GOT3 (cell line): Measurements from ENCODE around the gene PNPLA7.
"Not testable (repeated sequence)": the region's sequence is repeated elsewhere in the genome, so short reads cannot be mapped to it uniquely, and the experiment has no call there.

Source experiments
- DNase-seq: peaks from one replicate; lab custom pipeline; 2025; ENCODE audit warnings: mixed read lengths; lab: John Stamatoyannopoulos, UW

The PNPLA7 gene

GRCh38 chr9:137540536-137540935 is 9.7 kb downstream of the PNPLA7 start:
- DNase-seq = no peak

DNA sequence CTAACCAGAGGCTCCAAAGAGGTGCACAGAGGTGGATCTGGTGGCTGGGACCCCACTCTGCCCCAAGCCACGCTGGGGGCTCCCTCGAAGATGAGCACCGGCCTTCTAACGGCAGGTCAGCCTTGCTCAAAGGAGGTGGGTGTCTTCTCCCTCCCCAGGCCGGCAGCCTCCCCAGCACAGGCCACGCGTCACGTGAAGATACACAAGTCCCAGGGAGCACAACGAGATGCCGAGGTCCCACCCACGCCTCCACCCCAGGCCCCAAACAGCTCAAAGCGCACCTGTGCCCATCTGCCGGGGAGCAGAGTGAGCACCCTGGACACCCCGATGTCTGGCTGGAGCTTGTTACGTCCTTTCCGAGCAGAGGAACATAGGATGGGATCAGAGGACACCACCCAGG is 12.1 kb downstream of the PNPLA7 start:
- DNase-seq = no peak

DNA sequence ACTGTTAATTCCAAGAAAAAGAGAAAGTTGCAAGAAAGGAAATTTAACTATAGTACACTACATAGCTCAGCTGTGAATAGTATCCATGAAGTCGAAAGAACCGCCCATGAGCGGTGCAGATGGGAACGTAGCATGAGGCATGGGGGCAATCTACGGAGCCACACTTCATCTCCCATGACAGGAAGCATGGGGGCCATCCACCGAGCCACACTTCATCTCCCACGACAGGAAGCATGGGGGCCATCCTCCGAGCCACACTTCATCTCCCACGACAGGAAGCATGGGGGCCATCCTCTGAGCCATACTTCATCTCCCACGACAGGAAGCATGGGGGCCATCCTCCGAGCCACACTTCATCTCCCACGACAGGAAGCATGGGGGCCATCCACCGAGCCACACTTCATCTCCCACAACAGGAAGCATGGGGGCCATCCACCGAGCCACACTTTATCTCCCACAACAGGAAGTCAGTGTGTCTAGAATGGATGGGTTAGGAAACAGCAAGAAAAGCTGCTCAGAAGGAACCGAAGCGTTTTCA is 13.5 kb downstream of the PNPLA7 start:
- DNase-seq = not testable (repeated sequence)

DNA sequence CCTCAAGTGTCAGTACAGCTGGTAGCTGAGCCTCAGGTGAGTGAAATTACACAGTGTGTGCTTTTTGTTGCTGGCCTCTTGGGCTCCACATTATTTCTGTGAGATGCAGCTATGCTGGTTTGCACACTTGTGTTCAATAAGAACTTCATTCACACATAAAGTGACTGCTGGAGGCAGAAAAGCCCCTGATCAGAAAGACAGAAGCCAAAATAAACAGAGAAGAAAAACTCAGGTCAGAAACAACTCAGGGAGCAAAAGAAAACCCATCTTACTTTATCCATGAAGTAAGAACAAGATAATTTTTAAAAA is 15.1 kb downstream of the PNPLA7 start:
- DNase-seq = no peak

DNA sequence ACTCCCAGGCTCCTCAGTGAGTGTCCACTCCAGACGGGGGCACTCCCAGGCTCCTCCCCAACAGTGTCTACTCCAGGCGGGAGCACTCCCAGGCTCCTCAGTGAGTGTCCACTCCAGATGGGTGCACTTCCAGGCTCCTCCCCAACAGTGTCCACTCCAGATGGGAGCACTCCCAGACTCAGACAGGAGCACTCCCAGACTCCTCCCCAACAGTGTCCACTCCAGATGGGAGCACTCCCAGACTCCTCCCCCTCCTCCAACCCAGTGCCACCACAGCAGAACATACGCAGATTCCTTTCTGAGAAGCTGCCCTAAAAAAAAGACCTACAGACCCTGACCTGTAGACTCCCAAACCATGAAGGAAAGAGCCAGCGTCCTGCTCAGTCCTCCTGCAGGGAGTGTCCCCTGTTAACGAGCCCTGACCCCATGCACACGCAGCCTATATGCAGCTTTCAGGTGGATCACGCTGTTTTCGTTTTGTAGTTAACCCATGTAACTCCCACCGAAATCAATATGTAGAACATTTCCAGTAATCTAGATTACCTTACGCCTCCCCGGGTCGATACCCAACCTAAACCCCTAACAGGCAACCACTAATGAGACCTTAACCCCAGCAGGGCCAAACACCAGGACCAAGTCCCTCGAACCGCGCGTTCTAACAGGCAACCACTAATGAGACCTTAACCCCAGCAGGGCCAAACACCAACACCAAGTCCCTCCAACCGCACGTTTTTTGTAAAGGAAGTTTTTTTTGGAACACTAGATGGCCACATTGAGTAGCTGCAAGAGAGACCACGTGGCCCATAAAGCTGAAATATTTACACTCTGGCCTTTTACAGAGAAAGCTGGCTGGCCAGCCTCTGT is 15.7 kb downstream of the PNPLA7 start:
- no peak for DNase-seq

DNA sequence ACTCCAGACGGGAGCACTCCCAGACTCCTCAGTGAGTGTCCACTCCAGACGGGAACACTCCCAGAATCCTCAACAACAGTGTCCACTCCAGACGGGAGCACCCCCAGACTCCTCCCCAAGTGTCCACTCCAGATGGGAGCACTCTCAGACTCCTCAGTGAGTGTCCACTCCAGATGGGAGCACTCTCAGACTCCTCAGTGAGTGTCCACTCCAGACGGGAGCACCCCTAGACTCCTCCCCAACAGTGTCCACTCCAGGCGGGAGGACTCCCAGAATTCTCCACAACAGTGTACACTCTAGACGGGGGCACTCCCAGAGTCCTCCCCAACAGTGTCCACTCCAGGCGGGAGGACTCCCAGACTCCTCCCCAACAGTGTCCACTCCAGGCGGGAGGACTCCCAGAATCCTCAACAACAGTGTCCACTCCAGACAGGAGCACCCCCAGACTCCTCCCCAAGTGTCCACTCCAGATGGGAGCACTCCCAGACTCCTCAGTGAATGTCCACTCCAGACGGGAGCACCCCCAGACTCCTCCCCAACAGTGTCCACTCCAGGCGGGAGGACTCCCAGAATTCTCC is 17.2 kb downstream of the PNPLA7 start:
- DNase-seq = not testable (repeated sequence)

- DNase-seq = no peak
Observed at GRCh38 chr9:137531099-137531765, 19.0 kb downstream of the PNPLA7 start.

DNA sequence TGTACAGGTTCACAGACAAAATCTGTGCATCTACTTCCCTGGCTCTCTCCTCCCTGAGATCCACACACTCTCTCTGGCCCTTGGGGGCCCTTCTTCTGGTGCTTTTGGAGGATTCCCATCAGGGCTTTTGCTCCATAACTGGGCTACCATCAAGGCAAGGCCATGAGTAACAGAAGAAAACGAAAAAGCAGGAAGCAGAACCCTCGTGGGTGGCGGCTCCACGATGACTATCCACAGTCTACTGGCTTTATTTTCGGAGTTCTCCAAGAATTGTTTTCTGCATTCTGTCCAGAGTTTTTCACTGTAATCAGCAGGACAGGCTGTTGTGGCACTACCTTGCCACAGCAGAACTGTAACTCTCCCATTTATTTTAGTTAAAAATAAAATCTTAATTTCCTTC is 19.9 kb downstream of the PNPLA7 start:
- DNase-seq = no peak

DNA sequence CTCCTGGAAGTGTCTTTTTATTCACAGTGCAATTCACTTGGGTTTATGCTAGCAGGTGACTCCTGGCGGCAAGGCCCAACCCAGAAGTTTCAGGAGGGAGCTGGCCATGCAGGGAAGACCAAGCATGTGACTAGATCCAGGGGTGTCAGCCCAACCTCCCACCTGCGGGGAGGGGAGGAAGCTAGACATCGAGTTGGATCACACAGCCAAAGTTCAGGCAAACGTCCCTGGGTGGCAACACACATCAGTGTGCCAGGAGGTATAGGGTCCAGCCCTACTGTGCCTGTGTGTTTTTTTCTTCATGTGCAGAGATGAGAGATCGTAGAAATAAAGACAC is 25.3 kb downstream of the PNPLA7 start:
- no peak for DNase-seq

DNA sequence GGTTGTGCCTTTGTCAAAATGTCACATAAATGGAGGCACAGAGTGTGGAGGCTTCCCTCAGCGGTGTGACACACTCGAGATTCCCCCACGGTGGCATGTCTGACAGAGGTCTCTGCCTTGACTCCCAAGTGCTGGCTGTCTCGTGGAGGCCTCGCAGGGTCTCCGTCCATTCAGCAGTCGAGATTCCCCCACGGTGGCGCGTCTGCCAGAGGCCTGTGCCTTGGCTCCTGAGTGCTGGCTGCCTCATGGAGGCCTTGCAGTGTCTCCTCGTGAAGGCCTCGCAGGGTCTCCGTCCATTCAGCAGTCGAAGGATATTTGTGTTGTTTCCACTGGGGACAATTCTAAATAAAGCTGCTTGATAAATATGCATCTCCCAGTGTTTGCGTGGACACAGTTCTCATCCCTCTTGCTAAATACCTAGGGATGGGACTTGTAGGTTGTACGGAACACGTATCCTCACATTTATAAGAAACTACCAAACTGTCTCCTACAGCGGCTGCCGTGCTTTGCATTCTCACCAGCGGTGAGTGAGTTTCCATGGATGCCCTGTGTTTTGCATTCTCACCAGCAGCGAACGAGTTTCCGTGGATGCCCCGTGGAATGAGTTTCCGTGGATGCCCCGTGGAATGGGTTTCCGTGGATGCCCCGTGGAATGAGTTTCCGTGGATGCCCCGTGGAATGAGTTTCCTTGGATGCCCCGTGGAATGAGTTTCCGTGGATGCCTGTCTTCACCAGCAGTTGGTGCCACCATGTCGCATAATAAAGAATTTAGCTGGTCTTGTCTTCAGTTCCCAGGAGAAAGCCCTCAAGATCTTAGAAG is 25.8 kb downstream of the PNPLA7 start:
- DNase-seq = no peak

DNA sequence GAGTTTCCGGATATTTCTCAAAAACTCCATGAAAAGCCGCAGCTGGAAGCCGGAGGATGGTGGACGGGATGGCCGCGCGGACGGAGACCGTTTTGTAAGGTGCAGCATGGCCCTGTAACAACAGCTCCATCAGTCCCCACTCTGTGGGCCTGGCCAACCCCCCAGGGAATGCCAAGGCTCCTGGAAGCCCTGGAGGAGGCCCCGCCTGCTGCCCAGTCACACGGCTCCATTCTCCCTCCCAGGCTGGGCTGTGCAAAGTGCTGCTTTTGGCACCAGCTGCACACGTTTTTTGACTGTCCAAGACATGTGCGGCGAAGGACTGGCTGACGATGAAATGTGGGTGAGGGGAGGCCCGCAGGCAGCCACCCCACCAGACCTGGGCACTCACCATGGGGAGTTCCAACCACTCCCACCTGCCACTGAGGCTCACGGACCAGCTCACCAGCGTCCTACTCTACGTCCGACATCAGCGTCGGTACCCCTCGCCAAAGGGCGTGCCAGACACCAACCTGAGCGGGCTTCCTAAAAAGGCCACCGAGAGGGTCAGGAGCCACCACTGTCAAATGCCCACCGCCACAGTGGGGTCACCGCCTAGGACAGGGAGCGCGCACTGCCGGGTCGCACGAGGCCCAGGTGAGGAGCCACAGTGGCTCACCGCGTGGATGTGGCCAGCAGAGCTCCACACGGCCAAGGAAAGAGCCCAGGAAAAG is 27.3 kb downstream of the PNPLA7 start:
- DNase-seq = no peak

- no peak for DNase-seq
Observed at GRCh38 chr9:137521405-137521985, 28.7 kb downstream of the PNPLA7 start.

GRCh38 chr9:137520614-137521404 is 29.4 kb downstream of the PNPLA7 start:
- no peak for DNase-seq

DNA sequence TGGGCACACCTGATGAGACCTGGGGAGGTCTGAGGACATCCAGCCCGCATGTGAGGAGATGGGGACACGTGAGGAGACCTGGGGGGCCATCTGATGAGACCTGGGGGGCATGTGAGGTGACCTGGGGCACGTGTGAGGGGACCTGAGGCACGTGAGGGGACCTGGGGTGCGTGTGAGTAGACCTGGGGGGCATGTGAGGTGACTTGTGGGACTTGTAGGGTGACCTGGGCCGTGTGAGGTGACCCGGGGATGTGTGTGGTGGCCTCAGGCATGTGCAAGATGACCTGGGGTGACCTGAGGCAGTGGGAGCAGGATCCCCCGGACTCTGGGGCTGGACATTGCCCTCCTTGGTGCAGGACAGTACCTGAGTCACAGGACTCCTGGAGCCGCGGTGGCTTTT is 30.6 kb downstream of the PNPLA7 start:
- no peak for DNase-seq

DNA sequence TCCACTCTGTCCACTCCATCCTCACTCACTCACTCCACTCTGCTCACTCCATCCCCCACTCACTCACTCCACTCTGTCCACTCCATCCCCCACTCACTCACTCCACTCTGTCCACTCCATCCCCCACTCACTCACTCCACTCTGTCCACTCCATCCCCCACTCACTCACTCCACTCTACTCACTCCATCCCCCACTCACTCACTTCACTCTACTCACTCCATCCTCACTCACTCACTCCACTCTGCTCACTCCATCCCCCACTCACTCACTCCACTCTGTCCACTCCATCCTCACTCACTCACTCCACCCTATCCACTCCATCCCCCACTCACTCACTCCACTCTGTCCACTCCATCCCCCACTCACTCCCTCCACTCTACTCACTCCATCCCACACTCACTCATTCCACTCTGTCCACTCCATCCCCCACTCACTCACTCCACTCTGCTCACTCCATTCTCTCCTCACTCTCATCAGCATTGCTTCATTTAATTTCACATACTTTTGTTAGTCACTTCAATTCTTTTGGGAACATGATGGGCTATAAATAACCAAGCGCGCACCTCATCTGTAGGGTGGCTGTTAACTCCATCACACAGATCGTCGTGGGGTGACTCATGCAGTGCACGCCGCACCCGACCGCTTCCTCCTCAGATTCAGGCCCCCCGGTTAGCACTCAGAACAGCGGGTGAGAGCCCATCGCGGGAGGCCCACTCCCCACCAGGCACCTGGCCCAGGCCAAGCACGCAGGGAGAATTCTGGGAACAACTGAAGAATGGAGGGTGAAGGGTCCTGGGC is 31.3 kb downstream of the PNPLA7 start:
- not testable (repeated sequence) for DNase-seq

DNA sequence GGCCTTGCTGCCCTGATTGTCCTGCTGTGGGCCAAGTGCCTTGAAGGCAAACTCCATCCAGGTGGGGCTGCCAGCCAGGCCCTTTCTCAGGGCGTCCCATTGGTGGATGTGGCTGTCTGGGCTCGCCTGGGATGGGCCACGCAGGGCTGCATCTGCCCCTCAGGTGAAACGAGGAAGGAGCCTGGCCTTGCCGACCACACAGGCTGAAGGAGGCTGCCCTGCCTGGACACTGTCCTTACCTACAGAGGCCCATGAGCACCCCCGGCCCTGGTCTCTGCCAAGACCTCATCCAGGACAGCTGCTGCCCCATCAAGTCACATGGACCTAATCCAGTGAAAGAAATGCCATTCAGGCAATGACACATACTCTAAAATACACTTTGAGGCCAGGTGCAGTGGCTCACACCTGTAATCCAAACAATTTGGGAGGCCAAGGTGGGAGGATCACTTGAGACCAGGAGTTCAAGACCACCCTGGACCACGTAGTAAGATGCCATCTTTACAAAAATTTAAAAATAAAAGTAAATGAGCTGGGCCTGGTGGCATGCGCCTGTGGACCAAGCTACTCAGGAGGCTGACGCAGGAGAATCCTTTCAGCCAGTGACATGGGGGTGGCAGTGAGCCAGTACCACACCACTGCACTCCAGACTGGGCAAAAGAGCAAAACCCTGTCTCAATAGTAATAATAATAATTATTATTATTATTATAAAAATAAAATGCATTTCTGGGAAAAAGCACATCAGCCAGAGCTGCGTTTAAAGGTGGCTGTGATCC is 33.9 kb downstream of the PNPLA7 start:
- DNase-seq = no peak

- DNase-seq = no peak
Observed at GRCh38 chr9:137515338-137515724, 34.9 kb downstream of the PNPLA7 start.

DNA sequence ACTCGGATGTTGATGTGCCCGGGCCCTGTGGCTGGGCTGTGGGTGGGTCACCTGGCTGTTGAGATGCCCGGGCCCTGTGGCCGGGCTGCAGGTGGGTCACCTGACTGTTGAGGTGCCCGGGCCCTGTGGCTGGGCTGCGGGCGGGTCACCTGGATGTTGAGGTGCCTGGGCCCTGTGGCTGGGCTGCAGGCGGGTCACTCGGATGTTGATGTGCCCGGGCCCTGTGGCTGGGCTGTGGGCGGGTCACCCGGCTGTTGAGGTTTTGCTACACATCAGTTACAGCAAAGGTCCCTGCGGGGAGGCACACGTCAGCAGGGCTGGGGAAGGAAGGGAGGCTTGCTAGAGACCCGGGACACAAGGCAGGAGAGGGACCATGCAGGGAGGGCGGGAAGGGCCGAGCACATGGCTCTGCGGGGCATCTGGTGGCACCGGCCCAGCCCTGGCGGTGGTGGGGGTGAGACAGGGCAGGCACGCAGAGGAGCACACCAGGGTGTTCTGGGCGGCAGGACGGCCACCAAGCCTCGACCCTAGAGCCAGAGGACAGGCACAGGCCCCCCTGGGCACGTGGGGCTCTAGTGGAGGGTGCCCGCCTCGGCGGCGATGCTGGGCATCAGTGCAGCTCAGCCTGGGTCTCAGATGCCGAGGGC is 35.4 kb downstream of the PNPLA7 start:
- no peak for DNase-seq
